Stimulated activated CD4-positive, alpha-beta T cell treated with anti-CD3 and anti-CD28 coated beads, Interleukin-12 subunit alpha, Interleukin-12 subunit beta, amount 100 ng/mL, for 24 hours (primary cell): ENCODE data around the gene WNT8B.
A peak's percentile ranks its signal among the peaks of the same experiment; 100 is the strongest.

Experiments used
- DNase-seq, 2 experiments: peaks; one replicate each; pipeline ENCODE4 v3.0.0-alpha.2; 2020; ENCODE audit warnings: low read depth in 2 of 2

Gene WNT8B

GRCh38 chr10:100462709-100463108 lies at the start of gene WNT8B:
Gene WNT8B (plus strand): TSS chr10:100463009. CDS start chr10:100463169, 160 bp downstream.
- no peak for DNase-seq

GRCh38 chr10:100413173-100413572 lies 49.6 kb upstream of the WNT8B start:
- no peak for DNase-seq

GRCh38 chr10:100419911-100420449 lies 42.8 kb upstream of the WNT8B start:
- DNase-seq, result no peak

GRCh38 chr10:100427374-100427773 lies 35.4 kb upstream of the WNT8B start:
- DNase-seq, result no peak

- DNase-seq, result peak; percentile 86 to 99
These were observed 29.3 kb upstream of the WNT8B start for GRCh38 chr10:100433253-100434240.

- no peak for DNase-seq
These were observed 26.6 kb upstream of the WNT8B start for GRCh38 chr10:100436255-100436654.

- no peak for DNase-seq
These were observed 24.0 kb upstream of the WNT8B start for GRCh38 chr10:100438674-100439315.

- DNase-seq, result no peak
These were observed 20.3 kb upstream of the WNT8B start for GRCh38 chr10:100442548-100442947.

- DNase-seq, result no peak
These were observed 16.6 kb upstream of the WNT8B start for GRCh38 chr10:100446130-100446761.

- no peak for DNase-seq
These were observed 15.1 kb upstream of the WNT8B start for GRCh38 chr10:100447663-100448062.

- DNase-seq, result no peak
These were observed 13.9 kb upstream of the WNT8B start for GRCh38 chr10:100448951-100449350.

- DNase-seq, result no peak
These were observed 5.5 kb downstream of the WNT8B start for GRCh38 chr10:100468322-100468721.

- DNase-seq, result no peak
These were observed 6.2 kb downstream of the WNT8B start for GRCh38 chr10:100468978-100469377.

GRCh38 chr10:100469756-100470155 lies 6.9 kb downstream of the WNT8B start:
- no peak for DNase-seq

- no peak for DNase-seq
These were observed 7.6 kb downstream of the WNT8B start for GRCh38 chr10:100470367-100470766.

GRCh38 chr10:100477970-100478369 lies 15.2 kb downstream of the WNT8B start:
- DNase-seq, result no peak

GRCh38 chr10:100479037-100479436 lies 16.2 kb downstream of the WNT8B start:
- no peak for DNase-seq

- DNase-seq, result no peak
These were observed 17.2 kb downstream of the WNT8B start for GRCh38 chr10:100480002-100480401.

GRCh38 chr10:100481462-100482081 lies 18.8 kb downstream of the WNT8B start:
- peak; percentile 82 to 84 for DNase-seq

GRCh38 chr10:100482181-100482833 lies 19.5 kb downstream of the WNT8B start:
- peak; percentile 28 to 53 for DNase-seq

GRCh38 chr10:100482834-100483185 lies 20.0 kb downstream of the WNT8B start:
- no peak for DNase-seq
